HG02610 (cell line): ENCODE data around the gene RHBDF2.
A peak's percentile ranks its signal among the peaks of the same experiment; 100 is the strongest.

Experiments
- ATAC-seq: cut with Tn5 transposase; IDR thresholded peaks from one replicate; pipeline ENCODE4 v1.9.1; 2021; ENCODE audit warnings: mild to moderate bottlenecking, moderate library complexity; ENCODE audit not compliant: unreplicated experiment

The RHBDF2 gene

DNA sequence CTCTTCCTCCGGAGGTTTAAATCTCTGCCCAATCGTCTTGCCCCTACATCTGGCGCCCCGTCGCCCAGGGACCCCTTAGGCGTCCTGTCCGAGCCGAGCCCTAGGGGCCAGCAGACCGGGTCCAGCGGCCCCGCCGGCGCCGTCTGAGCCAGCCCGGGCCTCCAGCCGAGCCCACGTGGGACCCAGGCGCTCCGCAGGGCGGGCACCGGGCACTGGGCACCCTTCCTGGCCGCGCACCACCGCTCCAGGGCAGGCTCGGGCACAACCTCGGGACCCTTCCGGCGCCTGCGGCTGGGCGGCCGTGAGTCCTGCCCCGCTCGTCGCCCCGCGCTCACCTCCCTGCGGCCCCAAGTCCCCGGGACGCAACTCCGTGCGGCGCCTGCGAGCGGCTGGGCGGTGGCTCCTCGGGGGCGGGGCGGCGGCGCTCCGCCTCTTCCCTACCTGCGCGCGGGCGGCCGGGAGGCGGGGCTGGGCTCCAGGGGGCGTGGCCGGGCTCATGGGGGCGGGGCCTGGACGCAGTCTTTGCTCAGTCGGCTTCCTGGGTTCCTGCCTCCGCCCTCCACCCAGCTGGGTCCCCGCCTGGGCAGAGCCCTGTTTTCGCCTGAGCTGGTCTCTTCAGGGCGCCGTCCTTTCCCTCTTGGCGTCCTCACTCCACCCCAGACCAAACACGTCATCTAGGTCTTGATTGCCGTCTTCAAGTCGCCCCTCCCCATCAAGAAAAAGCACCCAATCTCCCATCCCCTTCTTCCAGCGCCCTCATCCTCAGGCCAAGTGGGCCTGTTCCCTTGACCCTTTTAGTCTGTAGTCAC lies at the start of gene RHBDF2:
RHBDF2 (minus strand) TSS at position 406 of the 809 bp plus-strand sequence. CDS start 19,899 bp downstream, outside the sequence.
- ATAC-seq: peak; percentile 65

DNA sequence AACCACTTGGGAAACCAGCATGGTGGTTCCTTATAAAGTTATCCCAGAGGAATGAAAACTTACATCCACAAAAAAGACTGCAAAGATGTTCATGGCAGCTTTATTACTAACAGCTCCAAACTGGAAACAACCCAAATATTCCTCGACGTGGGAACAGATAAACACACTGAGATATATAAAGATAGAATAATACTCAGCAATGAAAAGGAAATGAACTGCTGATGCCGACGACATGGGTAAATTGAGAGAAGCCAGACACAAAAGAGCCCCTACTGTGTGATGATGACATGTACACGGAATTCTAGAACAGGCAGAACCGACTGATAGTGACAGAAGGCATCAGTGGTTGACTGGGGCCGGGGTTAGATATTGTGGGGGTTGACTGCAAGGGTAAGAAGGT lies 48.3 kb upstream of the RHBDF2 start:
- no peak for ATAC-seq

DNA sequence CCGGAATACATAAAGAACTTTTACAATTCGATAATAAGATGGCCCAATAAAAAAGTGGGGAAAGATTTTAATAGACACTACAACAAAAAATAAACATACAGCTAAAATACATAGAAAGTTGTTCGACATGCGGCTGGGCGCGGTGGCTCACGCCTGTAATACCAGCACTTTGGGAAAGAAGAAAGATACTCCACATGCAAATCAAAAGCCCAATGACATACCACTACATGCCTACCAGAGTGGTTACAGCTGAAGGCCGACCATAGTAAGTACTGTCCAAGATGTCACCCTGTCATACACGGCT lies 47.9 kb upstream of the RHBDF2 start:
- no peak for ATAC-seq

DNA sequence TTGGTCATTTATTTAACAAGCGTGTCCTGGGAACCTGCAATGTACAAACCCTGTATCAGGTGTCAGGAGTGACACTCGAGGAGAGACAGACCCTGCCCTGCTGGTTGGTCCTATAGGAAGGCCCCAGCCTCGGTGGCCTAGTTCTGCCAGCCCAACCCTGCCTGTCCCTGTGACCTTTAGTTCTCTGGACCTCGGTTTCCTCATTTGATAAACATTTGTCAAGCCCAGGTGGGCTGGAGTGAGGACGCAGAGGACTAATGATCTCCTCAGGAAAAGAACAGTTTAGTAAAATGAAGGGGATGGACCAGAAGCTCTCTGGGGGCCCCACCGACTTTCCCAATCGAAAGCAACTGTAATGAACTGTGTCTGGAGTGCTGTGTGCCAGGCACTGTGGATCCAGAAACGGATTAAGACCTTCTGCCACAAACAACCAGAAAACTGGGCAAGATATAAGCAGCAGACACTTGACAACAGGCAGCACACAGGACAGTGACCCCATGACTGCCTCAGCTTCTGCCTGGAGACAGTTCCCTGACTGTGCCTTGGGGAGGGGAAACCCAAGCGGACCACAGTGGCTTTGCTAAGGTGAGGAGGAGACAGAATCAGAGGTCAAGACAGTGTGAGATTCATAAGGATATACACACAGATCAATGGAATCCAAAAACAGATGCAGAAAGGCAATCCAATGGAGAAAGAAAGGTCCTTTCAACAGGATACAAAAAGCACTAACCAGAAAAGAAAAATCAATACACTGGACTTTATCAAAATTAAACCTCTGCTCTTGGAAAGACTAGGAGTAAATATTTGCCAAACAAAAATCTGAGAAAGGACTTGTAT lies 47.4 kb upstream of the RHBDF2 start:
- ATAC-seq: no peak

GRCh38 chr17:76547642-76548202 lies 46.5 kb upstream of the RHBDF2 start:
- no peak for ATAC-seq

DNA sequence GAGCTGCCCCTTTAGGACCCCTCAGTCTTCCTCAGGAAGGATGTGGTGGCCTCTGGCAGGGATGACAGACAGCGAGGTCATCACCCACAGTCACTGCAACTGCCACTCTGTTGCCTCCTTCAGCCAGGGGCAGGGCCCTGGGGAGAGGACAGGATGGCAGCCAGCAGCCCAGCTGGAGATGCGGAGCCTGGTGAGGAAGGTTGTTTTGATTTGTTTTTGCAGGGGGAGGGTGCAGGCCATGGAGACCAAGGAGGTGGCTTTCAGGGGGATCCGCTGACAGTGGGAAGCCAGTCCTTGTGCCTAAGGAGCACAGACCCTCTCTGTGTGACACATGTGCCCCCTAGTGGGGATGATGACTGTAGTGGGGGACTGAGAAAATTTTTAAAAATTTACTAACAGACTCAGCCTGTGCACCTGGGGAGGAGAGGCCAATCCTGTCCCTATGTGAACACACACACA lies 46.0 kb upstream of the RHBDF2 start:
- no peak for ATAC-seq

GRCh38 chr17:76546556-76547182 lies 45.4 kb upstream of the RHBDF2 start:
- ATAC-seq: no peak

- no peak for ATAC-seq
Measured at GRCh38 chr17:76545918-76546555, 44.8 kb upstream of the RHBDF2 start.

- no peak for ATAC-seq
Measured at GRCh38 chr17:76544546-76545365, 43.5 kb upstream of the RHBDF2 start.

GRCh38 chr17:76543826-76544545 lies 42.8 kb upstream of the RHBDF2 start:
- ATAC-seq: no peak

DNA sequence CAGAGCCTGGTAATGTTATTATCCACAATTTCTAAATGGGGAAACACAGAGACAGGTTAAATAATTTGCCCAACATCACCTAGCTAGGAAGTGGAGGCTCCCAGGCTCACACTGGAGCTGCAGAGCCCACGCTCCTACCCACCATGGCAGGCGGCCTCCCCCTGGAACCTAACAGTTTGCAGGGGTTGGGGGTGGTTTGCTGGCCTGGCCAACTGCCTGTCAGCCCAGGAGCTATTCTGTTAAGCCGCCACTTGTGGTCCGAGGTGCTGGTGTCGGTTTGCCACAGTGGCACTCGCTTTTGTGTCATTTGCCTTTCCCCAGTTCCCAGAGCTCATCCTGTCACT lies 42.2 kb upstream of the RHBDF2 start:
- no peak for ATAC-seq

- ATAC-seq: no peak
Measured at GRCh38 chr17:76542984-76543383, 41.8 kb upstream of the RHBDF2 start.

- ATAC-seq: no peak
Measured at GRCh38 chr17:76542566-76542971, 41.3 kb upstream of the RHBDF2 start.

GRCh38 chr17:76541739-76542454 lies 40.7 kb upstream of the RHBDF2 start:
- no peak for ATAC-seq

- ATAC-seq: no peak
Measured at GRCh38 chr17:76540381-76541300, 39.4 kb upstream of the RHBDF2 start.

- no peak for ATAC-seq
Measured at GRCh38 chr17:76539631-76540271, 38.5 kb upstream of the RHBDF2 start, which contains the start of gene PRCD. Gene PRCD, plus strand, starts transcription at chr17:76540044. Its CDS starts 98 bp downstream, at chr17:76540142.

GRCh38 chr17:76538941-76539570 lies 37.8 kb upstream of the RHBDF2 start:
- no peak for ATAC-seq
